Measurements from ENCODE around the gene ACSF2. TPM values are rescaled to one million over a fixed set of nuclear protein-coding genes. Genes with fewer than 3 reads are reported as not detected.

ACSF2 gene
- total RNA-seq, 1 donor from 2014 or later = 28.8 TPM

DNA sequence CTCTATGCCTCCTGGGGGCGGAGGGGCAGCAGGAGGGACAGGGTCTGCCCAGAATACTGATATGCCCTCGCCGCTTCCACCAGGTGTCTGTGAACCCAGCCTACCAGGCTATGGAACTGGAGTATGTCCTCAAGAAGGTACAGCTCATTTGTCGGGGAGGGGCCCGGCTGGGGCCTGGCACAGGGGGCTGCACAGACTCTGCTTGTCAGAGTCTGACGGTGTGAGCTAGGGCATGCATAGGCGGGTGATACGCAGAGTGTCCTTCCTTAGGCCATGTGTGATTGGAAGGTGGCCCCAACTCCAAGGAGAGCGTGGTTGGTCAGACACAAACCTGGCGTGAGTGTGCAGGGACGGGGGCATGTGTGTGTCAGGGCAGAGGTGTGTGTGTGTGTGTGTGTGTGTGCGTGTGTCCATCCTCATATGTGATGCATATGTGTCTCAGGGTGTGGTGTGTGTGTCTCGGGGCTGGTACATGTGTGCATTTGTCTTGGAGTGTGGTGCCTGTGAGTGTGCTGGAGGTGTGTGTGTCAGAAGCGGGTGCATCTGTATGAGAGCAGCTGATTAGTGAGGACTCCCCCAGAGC is 35.6 kb downstream of the ACSF2 start:
- H3K36me3 Mint-ChIP-seq = no peaks in the 10 kb centered on the region
- H3K27me3 Mint-ChIP-seq (ENCODE audit: insufficient read depth, low read depth) = peaks cover 18% of the 10 kb centered on the region
- H3K9me3 ChIP-seq (ENCODE audit: low read depth) = no peaks in the 10 kb centered on the region
- no peak for DNase-seq (ENCODE audit: low spot score)
- H3K4me2 ChIP-seq = no peak overlapping the region
- H3K4me3 Mint-ChIP-seq = no peak overlapping the region
- H3F3A ChIP-seq (ENCODE audit: low read depth) = no peaks in the 10 kb centered on the region
- H3K9me3 Mint-ChIP-seq = no peaks in the 10 kb centered on the region
- no peak overlapping the region for H3K4me3 ChIP-seq
- TF ChIP-seq EZH2phosphoT487 (IDR thresholded peaks at IDR 0.05) = no peak
- TF ChIP-seq CTCF (IDR thresholded peaks at IDR 0.05) = no peak
- TF ChIP-seq EZH2 (IDR thresholded peaks at IDR 0.05) = no peak
- no peaks in the 10 kb centered on the region for H3K36me3 ChIP-seq
- H3K4me1 ChIP-seq = no peaks in the 10 kb centered on the region
- H3K4me1 Mint-ChIP-seq = no peaks in the 10 kb centered on the region
- no peaks in the 10 kb centered on the region for H3K79me2 ChIP-seq (ENCODE audit: low read depth)
- H3K27ac ChIP-seq = no peak overlapping the region
- no peak overlapping the region for H2AFZ ChIP-seq (replicated peaks)
- H4K20me1 ChIP-seq (ENCODE audit: low read depth) = no peaks in the 10 kb centered on the region
- H3K27me3 ChIP-seq = peaks cover 3% of the 10 kb centered on the region
- no peak overlapping the region for H3K9ac ChIP-seq
- H3K27ac Mint-ChIP-seq = no peak overlapping the region

DNA sequence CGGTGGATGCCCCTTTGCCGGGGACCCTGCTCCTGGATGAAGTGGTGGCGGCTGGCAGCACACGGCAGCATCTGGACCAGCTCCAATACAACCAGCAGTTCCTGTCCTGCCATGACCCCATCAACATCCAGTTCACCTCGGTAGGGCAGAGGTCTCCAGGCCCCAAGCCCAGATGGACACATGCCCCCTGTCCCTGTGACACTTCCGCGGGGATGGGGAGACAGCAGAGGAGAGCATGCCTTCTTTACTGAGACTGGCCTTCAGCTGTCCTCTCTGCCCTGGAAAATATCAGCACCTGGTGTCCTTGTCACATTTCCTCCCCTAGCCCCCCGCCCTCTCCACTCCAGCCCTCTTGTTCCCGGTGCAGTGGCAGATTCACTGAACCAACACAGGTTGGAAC is 36.4 kb downstream of the ACSF2 start:
- no peak overlapping the region for H3K27ac Mint-ChIP-seq
- H3K4me1 Mint-ChIP-seq = no peaks in the 10 kb centered on the region
- Histone ChIP-seq H3K36me3 (no peaks in the 10 kb centered on the region), H3F3A (ENCODE audit: low read depth) (no peaks in the 10 kb centered on the region), H3K79me2 (ENCODE audit: low read depth) (no peaks in the 10 kb centered on the region), H3K4me2 (no peak overlapping the region), H3K27me3 (peaks cover 11% of the 10 kb centered on the region), H3K9ac (no peak overlapping the region), H2AFZ (replicated peaks) (no peak overlapping the region), H4K20me1 (ENCODE audit: low read depth) (no peaks in the 10 kb centered on the region), H3K4me3 (no peak overlapping the region), H3K4me1 (no peaks in the 10 kb centered on the region), H3K9me3 (ENCODE audit: low read depth) (no peaks in the 10 kb centered on the region), H3K27ac (no peak overlapping the region)
- no peak for DNase-seq (ENCODE audit: low spot score)
- no peak overlapping the region for H3K4me3 Mint-ChIP-seq
- no peaks in the 10 kb centered on the region for H3K9me3 Mint-ChIP-seq
- TF ChIP-seq EZH2phosphoT487 (IDR thresholded peaks at IDR 0.05) = no peak
- no peak for TF ChIP-seq CTCF (IDR thresholded peaks at IDR 0.05)
- TF ChIP-seq EZH2 (IDR thresholded peaks at IDR 0.05) = no peak
- peaks cover 18% of the 10 kb centered on the region for H3K27me3 Mint-ChIP-seq (ENCODE audit: insufficient read depth, low read depth)
- H3K36me3 Mint-ChIP-seq = no peaks in the 10 kb centered on the region

DNA sequence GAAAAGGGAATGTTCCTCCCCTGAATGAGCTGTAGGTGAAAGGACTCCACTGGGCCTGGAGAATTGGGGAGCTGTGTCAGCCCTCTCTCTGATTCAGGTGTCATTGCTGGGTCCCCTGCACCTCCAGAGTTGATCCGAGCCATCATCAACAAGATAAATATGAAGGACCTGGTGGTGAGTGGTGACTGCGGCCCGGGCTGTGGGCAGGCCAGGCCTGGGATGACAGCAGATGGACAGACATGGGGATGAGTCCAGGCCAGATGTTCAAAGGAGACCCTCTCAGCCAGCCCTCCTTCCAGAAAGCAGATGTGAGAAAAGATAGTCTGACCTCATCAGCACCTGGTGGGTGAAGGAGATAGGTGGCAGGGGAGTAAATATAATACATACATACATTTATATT is 38.1 kb downstream of the ACSF2 start:
- H3K9me3 Mint-ChIP-seq = no peaks in the 10 kb centered on the region
- Histone ChIP-seq H3F3A (ENCODE audit: low read depth) (no peaks in the 10 kb centered on the region), H3K36me3 (no peaks in the 10 kb centered on the region), H3K79me2 (ENCODE audit: low read depth) (no peaks in the 10 kb centered on the region), H3K9ac (no peak overlapping the region), H3K4me1 (peaks cover 7% of the 10 kb centered on the region), H3K27ac (no peak overlapping the region), H3K4me3 (no peak overlapping the region), H3K9me3 (ENCODE audit: low read depth) (no peaks in the 10 kb centered on the region), H4K20me1 (ENCODE audit: low read depth) (no peaks in the 10 kb centered on the region), H3K4me2 (no peak overlapping the region), H2AFZ (replicated peaks) (no peak overlapping the region), H3K27me3 (peaks cover 28% of the 10 kb centered on the region)
- no peak overlapping the region for H3K4me3 Mint-ChIP-seq
- H3K36me3 Mint-ChIP-seq = no peaks in the 10 kb centered on the region
- H3K27ac Mint-ChIP-seq = no peak overlapping the region
- peaks cover 7% of the 10 kb centered on the region for H3K4me1 Mint-ChIP-seq
- TF ChIP-seq EZH2phosphoT487 (IDR thresholded peaks at IDR 0.05) = no peak
- no peak for TF ChIP-seq CTCF (IDR thresholded peaks at IDR 0.05)
- TF ChIP-seq EZH2 (IDR thresholded peaks at IDR 0.05) = no peak
- H3K27me3 Mint-ChIP-seq (ENCODE audit: insufficient read depth, low read depth) = peaks cover 27% of the 10 kb centered on the region
- no peak for DNase-seq (ENCODE audit: low spot score)

All from neural progenitor cell (in vitro differentiated cells).